ENCODE data around the gene PRKG1. TPM values are rescaled to one million over a fixed set of nuclear protein-coding genes. Genes with fewer than 3 reads are reported as not detected.

Gene PRKG1
- total and polyA plus RNA-seq, 2 experiments from 2014 or later: 18.2 to 21.1 TPM

DNA sequence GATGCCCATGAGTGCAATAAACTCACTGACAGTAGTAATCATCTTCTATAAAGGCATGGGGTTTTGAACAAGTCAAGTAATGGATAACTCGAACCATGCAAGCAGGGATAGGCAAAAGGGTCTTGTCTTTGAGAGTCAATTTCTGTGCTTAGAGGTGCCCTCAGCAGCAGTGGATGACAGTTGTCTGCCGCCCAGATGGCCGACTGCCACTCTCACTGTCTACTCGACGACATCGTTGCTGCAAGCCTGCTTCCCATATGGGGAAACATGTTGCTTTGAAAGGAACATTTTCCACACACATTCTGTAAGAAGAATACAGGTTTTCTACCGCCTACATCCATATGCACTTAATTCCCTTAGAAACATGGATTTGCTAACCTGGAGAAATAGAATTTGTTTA is 1003.5 kb downstream of the PRKG1 start:
- Histone ChIP-seq H3K4me1 (ENCODE audit: insufficient read depth) (no peaks in the 10 kb centered on the region), H3K4me2 (no peak overlapping the region), H3K27me3 (ENCODE audit: insufficient read depth) (no peaks in the 10 kb centered on the region), H2AFZ (no peak overlapping the region), H4K20me1 (replicated peaks; ENCODE audit: insufficient read depth) (no peaks in the 10 kb centered on the region), H3K9me2 (ENCODE audit: insufficient read depth) (peaks cover 2% of the 10 kb centered on the region; the same call in 1 of the 2 replicates), H3F3A (replicated peaks; ENCODE audit: low read depth) (no peaks in the 10 kb centered on the region), H3K36me3 (ENCODE audit: insufficient read depth) (no peaks in the 10 kb centered on the region), H3K4me3 (no peak overlapping the region), H3K27ac (ENCODE audit: low read depth) (no peak overlapping the region), H3K79me2 (replicated peaks; ENCODE audit: insufficient read depth) (no peaks in the 10 kb centered on the region)
- Mint-ChIP-seq H3K27me3 (ENCODE audit: insufficient read depth, low read depth, poor library complexity) (no peaks in the 10 kb centered on the region), H3K4me1 (0 out of 3 replicates have a peak, but pooled peaks cover 2% of the 10 kb centered on the region), H3K27ac (no peak overlapping the region), H3K9me3 (no peaks in the 10 kb centered on the region), H3K4me3 (no peak overlapping the region), H3K36me3 (ENCODE audit: low read depth) (no peaks in the 10 kb centered on the region)
- TF ChIP-seq CREB1 (CRISPR knock-in tag; IDR thresholded peaks at IDR 0.05; ENCODE audit: low read depth) (no peak), EZH2 (IDR thresholded peaks at IDR 0.05; ENCODE audit: low read depth, unreplicated experiment) (no peak), STAT1 (IDR thresholded peaks at IDR 0.05; ENCODE audit: unreplicated experiment) (no peak)
- DNase-seq (ENCODE audit: low spot score) (no peak), ATAC-seq (no peak)

GRCh38 chr10:52078397-52078937 is 1004.2 kb downstream of the PRKG1 start:
- H3K4me3 ChIP-seq: no peak overlapping the region
- Mint-ChIP-seq H3K27me3 (ENCODE audit: insufficient read depth, low read depth, poor library complexity) (no peaks in the 10 kb centered on the region), H3K36me3 (ENCODE audit: low read depth) (no peaks in the 10 kb centered on the region), H3K9me3 (no peaks in the 10 kb centered on the region), H3K27ac (no peak overlapping the region), H3K4me1 (0 out of 3 replicates have a peak, but pooled peaks cover 2% of the 10 kb centered on the region), H3K4me3 (no peak overlapping the region)
- no peaks in the 10 kb centered on the region for H4K20me1 ChIP-seq (replicated peaks; ENCODE audit: insufficient read depth)
- ATAC-seq (no peak), DNase-seq (ENCODE audit: low spot score) (no peak)
- H3K27me3 ChIP-seq (ENCODE audit: insufficient read depth): no peaks in the 10 kb centered on the region
- peaks cover 2% of the 10 kb centered on the region; the same call in 1 of the 2 replicates for H3K9me2 ChIP-seq (ENCODE audit: insufficient read depth)
- H3K27ac ChIP-seq (ENCODE audit: low read depth): no peak overlapping the region
- H3K79me2 ChIP-seq (replicated peaks; ENCODE audit: insufficient read depth): no peaks in the 10 kb centered on the region
- H3K36me3 ChIP-seq (ENCODE audit: insufficient read depth): no peaks in the 10 kb centered on the region
- H3K4me2 ChIP-seq: no peak overlapping the region
- no peaks in the 10 kb centered on the region for H3K4me1 ChIP-seq (ENCODE audit: insufficient read depth)
- no peaks in the 10 kb centered on the region for H3F3A ChIP-seq (replicated peaks; ENCODE audit: low read depth)
- H2AFZ ChIP-seq: no peak overlapping the region
- no peak for TF ChIP-seq ZNF114 (CRISPR knock-in tag; IDR thresholded peaks at IDR 0.05)
- TF ChIP-seq, protein P1, sequence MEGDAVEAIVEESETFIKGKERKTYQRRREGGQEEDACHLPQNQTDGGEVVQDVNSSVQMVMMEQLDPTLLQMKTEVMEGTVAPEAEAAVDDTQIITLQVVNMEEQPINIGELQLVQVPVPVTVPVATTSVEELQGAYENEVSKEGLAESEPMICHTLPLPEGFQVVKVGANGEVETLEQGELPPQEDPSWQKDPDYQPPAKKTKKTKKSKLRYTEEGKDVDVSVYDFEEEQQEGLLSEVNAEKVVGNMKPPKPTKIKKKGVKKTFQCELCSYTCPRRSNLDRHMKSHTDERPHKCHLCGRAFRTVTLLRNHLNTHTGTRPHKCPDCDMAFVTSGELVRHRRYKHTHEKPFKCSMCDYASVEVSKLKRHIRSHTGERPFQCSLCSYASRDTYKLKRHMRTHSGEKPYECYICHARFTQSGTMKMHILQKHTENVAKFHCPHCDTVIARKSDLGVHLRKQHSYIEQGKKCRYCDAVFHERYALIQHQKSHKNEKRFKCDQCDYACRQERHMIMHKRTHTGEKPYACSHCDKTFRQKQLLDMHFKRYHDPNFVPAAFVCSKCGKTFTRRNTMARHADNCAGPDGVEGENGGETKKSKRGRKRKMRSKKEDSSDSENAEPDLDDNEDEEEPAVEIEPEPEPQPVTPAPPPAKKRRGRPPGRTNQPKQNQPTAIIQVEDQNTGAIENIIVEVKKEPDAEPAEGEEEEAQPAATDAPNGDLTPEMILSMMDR (conservative IDR thresholded peaks at IDR 0.05; ENCODE audit: low read depth in 2 of 2): no peak
- TF ChIP-seq JUNB (IDR thresholded peaks at IDR 0.05; ENCODE audit: unreplicated experiment): no peak
- no peak for TF ChIP-seq NANOG (IDR thresholded peaks at IDR 0.05; ENCODE audit: borderline replicate concordance)
- TF ChIP-seq EZH2phosphoT487 (IDR thresholded peaks at IDR 0.05; ENCODE audit: unreplicated experiment): no peak
- no peak for TF ChIP-seq ETS1 (IDR thresholded peaks at IDR 0.05)
- no peak for TF ChIP-seq ZNF331 (CRISPR knock-in tag; IDR thresholded peaks at IDR 0.05; ENCODE audit: low read depth)
- TF ChIP-seq REST (IDR thresholded peaks at IDR 0.05; ENCODE audit: unreplicated experiment): no peak

Data from GM23338 (cell line).